HG03439 (cell line): Measurements from ENCODE around the gene TSPAN17.
"Not testable (repeated sequence)": the region's sequence is repeated elsewhere in the genome, so short reads cannot be mapped to it uniquely, and the experiment has no call there.

ENCODE experiments used
- ATAC-seq: cut with Tn5 transposase; IDR thresholded peaks from one replicate; pipeline ENCODE4 v1.9.1; 2021; ENCODE audit warnings: mild to moderate bottlenecking, moderate library complexity; ENCODE audit not compliant: unreplicated experiment

TSPAN17 gene, protein sequence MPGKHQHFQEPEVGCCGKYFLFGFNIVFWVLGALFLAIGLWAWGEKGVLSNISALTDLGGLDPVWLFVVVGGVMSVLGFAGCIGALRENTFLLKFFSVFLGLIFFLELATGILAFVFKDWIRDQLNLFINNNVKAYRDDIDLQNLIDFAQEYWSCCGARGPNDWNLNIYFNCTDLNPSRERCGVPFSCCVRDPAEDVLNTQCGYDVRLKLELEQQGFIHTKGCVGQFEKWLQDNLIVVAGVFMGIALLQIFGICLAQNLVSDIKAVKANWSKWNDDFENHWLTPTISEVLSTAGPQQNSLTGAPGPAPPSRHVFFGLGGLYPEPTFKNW

DNA sequence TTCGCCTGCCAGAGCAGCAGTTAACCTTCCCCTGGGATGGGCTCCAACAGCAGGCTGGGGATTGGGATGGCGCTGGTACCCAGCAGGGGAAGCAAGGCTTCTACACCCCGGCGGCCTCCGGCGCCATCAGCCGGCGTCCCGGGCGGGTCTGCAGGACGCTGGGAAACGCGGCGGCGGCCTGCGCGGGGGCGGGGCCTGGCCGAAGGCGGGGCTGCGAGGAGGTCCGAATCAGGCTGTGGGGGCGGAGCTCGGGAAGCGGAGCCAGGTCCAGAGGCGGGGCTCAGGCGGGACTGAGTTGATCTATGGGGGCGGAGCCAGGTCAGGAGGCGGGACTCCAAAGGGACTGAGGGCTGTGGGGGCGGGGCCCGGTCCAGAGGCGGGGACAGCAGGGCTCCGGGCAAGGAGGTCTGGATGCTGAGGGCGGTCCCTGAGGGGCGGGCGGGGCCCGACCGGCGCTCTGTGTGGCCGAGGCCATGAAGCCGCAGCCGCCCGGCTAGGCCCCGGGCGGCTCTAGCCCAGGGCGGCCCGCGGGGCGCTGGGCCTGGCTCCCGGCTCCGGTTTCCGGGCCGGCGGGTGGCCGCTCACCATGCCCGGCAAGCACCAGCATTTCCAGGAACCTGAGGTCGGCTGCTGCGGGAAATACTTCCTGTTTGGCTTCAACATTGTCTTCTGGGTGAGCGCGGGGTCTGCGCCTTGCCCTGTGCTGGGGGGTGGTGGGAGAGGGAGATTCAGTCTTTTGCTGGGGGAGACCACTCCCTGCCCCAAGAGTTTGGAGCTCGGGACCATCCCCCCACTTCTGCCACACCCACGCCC is at the start of gene TSPAN17:
Gene TSPAN17 (plus strand): TSS at position 455 of the 813 bp plus-strand sequence. CDS start 132 bp downstream, at position 587.
- ATAC-seq = peak; percentile 93

DNA sequence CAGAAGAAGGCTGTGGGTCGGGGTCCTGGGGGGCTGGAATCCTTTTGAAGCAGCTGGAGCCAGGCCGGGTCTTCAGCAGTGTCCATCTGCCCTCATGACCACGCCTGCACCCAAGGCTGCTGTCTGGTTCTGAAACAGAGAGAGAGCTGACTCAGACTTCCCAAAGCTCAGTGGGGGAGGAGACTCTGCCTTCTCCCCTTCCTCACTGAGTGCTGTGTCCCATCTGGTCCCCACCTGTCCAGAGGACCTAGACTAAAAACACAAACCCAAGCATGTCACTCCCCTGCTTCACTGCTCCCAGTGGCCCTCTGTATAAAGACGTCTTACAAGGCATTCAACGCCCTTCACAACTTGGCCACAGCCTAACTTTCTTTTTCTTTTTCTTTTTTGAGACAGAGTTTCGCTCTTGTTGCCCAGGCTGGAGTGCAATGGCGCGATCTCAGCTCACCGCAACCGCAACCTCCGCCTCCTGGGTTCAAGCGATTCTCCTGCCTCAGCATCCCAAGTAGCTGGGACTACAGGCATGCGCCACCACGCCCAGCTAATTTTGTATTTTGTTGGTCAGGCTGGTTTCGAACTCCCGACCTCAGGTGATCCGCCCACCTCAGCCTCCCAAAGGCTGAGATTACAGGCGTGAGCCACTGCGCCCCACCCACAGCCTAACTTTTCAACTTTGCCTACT is 47.4 kb upstream of the TSPAN17 start:
- ATAC-seq = not testable (repeated sequence)

DNA sequence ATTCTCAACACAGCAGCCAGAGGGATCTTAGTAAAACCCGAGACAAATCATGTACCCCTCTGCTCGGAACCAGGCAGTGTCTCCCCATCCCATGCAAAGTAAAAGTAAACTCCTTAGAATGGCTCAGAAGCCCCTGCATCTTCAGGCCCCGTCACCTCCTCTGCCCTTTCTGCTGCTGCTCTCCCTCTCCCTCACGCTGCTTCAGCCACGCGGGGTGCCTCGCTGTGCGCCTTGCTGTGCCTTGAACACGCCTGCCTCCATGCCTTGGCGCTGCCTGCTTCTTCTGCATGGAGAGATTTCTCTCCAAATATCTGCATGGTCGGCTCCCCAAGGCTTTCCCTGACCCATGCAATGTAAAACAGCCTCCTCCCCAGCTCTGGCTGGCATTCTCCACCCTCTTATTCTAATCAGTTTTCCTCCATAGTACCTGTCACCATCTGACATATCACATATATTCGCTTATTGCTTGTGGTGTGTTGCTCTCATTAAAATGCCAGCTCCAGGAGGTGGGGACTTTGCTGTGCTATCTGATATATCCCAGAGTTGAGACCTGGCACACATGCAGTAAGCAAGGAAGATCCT is 45.3 kb upstream of the TSPAN17 start:
- ATAC-seq = no peak

DNA sequence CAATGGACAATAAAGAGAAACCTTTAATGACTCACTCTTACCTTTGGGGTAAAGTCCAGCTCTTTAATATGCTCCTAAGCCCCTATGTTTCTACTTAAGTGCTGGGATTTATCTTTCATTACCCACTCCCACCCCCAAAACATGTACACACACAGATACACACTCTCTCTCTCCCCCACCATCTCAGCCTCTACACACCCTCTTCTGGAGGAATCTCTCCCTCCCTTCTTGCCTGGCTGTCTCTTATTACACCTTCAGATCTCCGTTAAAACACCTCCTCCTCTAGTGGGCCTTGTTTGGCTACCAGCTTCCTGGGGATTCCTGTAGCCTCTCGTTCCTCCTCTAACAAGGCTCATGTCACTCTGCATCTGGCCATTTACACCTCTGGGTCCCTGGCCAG is 44.2 kb upstream of the TSPAN17 start:
- no peak for ATAC-seq

DNA sequence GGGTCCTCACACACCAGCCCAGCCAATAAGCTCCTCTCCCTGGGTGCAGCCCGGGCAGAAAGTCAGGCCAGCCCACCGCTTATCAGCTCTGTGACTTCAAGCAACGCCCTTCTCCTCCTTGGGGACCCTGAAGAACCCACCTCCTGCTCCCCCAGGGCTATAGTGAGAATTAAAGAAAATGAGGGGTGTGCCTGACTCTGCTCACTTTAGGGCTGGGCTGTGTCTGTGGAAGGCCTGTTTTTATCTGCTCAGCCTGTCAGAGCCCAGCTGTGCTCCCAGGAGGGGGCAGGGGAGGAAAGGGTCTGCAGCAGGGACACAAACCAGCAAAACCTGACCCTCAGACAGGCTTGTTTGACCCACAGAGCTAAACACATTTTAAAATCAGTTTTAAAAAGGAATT is 41.3 kb upstream of the TSPAN17 start:
- no peak for ATAC-seq

DNA sequence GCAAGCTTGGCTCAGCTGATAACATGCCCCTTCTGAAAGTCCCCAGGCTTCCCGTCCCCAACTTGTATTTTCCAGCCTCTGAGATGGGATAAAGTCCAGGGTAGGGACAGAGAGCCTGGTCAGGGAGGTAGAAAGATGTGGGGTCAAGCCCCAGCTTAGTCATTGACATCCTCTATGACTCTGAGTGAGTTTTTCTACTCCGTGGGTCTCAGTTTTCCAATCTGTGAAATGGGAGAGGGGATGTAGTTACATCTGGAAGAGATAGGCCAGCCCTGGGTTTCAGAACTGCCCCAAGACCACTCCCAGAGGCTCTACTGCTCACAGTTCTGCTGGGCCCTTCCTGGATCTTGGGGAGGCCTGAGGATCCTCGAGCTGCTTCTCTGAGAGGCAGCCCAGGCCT is 40.4 kb upstream of the TSPAN17 start:
- no peak for ATAC-seq

DNA sequence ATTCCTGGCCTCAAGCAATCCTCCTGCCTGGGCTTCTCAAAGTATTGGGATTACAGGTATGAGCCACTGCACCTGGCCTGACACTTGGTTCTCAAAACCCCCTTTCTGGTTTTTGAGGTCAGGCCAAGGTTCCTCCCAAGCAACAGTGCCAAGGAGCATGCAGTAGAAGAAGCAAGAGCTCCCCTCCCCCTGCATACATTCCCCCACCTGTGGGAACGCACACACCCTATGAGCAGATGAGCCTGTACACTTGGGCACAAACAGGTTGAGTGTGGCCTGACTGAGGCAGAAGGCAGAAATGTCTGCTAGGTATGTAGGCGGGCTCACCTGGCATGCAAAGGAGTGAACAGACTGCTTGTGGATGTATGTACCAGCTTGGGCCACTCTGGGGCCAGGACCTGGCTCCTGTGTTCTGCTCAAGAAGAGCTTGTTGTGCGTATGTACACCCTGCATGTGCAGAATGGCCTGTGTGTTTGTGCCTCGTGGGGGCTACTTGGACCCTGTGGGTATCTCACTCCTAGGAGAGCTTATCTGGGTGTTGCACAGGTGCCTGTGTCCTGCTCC is 39.1 kb upstream of the TSPAN17 start:
- ATAC-seq = no peak

DNA sequence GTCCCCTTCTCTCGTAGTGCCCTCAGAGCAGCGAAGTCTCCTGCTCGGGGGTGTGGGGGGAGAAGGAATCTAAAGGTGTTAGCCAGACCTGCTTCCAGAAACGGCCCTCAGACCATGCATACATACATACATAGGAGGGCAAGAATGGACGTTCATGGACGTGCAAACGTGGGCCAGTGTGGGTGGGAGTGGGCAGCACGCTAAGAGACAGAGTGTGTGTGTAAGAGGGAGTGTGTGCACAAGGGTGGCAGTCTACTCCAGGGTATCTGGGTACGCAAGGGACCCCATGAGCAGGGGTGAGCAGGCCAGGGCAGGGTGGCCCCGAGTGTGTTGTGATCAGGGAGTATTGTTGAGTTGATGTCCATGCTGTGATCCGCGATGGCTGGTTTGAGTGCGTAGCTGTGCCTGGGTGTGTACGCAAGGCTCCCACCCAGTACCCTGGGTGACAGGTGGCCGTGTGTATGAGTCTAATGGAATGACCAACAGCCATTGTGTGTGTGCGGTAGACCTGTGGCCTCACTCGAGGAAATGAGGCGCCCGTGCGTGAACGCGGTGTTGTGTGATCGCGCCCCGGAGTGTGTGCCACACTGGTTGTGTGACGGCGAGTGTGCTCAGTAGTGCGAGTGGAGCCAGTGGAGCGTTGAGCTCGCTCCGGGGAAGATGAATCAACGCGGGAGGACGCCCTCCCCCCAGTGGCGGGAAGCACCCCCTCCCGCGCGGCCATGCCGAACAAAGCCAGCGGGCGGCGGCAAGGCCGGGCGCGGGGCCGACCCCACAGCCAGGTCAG is 38.2 kb upstream of the TSPAN17 start:
- ATAC-seq = peak; percentile 3

DNA sequence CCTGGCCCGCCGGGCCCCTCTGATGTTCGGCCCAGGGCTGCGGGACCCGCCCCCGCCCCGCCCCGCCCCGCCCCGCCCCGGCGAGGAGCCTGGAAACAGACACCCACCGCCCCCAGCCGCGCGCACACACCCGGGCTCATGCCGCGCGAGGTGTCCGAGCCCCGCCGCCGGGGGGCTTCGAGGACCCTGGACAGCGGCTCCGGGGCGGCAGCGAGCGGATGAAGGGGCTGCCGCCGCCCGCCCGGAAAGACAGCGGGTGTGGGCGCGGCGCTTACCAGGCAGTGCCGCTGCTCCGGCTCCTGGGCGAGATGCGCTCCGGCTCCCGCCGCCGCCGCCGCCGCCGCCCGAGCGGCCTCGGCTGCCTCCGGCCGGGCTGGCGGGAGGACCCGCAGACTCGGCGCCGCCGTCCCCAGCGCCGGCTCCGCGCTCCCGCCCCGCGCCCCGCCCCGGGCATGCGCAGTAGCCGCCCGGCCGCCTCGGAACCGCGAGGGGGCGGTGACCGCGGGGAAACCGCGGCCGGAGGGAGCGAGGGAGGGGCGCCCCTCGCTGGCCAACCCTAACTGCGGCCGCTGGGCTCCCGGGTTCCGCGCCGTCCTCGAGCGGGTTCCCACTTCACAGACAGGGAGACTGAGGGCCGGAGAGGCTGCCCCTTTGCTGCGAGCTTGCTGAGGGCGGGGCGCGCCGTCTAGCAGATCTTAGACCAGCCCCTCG is 37.4 kb upstream of the TSPAN17 start, which contains the start of gene GPRIN1:
Gene GPRIN1 (minus strand): TSS at position 433 of the 711 bp plus-strand sequence. CDS start 10,322 bp downstream, outside the sequence.
- peak; percentile 75 for ATAC-seq

DNA sequence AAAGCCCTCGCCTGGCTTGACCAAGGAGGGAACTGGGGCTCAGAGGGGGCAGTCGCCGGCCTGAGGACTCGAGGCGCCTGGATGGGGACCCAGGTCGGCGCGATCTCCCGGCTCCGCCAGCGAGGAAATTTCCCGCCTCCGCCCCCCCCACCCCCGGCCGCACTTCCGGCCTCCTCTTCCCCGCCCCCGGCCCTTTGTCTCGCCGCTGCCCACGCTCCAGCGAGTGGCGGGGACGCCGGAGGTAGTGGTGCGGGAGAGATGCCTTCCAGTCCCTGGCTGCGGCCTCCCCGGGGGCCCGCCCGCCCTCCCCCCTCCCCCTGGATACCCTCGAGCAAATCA is 36.9 kb upstream of the TSPAN17 start:
- no peak for ATAC-seq

DNA sequence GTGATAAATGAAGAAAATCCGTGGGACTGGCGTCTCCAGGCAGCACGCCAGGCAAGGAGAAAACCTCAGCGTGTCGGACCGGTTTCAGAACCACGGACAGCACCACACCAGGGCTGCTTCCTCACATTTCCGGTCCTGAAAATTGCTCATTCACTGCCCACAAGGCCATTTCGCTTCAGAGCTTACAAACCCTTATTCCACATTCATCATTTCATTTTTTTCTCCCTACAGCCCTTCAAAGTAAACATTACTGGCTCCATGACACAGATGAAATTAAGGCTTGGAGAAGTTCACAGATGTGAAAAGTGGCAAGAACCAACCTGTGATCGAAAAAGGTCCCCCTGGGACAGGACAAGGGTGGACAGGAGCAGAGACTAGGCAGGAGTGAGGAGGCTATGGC is 35.8 kb upstream of the TSPAN17 start:
- no peak for ATAC-seq

DNA sequence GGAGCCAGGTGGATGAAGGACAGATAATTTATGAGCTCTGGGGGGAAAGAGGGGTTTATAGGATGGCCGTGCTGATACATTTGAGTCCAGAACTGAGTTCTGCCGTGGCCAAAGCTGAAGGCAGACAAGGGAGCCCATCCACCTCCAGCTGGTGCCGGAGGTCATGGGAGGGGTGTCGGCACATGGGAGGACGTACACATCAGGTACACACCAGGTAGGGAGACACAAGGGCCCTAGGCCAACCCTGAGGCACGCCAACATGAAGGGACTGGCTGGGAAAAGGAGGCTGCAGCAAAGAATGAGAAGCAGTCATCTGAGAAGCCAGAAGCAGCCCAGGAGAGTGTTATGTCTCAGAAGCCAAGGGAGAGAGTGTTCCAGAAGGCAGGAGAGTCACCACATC is 35.3 kb upstream of the TSPAN17 start:
- ATAC-seq = no peak

DNA sequence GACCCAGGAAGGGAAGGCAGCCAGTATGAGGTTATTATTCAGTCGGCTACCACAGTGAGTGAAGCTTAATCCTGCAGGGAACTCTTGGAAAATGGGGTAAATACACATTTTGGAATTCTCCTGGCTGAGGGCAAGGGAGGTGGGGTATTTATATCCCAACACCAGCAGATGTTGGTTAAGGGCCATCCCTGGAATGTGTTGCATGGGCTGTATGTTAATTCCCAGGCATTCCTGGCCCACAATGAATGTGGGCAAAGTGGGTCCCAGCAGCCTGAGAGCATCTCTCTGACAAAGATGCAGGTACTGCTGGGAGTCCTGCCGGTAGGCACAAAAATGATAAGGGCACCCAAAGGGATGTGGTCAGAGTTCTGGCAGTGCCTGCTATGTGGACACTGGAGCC is 34.4 kb upstream of the TSPAN17 start:
- ATAC-seq = no peak

DNA sequence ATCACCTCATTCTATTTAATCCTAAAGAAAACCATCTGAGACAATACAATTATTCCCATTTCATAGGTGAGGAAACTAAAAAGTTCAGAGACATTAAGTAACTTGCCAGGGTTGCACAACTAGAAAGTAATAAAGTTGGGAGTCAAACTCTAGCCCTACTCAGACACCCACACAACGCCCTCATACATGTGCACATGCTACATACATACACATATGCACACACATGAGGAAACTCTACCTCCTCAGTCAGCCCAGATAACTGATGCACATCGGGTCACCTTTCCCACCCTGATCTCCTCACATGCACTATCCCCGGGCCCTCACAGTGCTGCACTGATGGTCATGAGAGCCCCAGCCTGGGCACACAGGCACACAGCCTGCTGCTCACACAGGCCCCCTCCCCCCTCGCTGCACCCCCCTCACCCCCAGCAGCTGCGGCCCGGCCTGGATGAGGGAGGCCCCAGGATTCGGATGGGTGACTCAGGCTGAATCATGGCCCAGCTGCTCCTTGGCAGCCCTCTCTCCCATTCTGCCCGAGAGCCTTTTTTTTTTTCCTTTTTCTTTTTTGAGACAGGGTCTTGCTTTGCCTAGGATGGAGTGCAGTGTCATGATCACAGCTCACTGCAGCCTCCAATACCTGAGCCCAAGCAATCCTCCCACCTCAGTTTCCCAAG is 32.3 kb upstream of the TSPAN17 start:
- ATAC-seq = no peak

DNA sequence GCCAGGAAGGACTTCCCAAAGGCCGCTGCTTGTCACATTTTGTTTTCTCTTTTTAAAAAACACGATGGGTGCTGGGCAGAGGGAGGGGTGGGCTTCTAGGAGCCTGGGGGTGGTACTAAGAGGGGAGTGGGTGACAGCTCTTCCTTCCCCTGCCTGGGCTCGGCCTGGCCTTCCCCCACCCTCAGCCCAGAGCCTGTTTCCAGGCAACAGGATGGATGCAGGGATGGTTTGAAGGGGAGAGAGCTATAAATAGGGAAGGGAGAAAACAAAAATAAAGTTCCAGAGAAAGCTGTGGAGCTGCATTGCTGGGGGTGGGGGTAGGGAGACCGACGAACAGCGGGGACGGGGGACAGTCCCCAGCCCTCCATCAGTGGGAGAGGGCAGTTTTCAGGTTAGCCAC is 30.8 kb upstream of the TSPAN17 start:
- ATAC-seq = no peak

DNA sequence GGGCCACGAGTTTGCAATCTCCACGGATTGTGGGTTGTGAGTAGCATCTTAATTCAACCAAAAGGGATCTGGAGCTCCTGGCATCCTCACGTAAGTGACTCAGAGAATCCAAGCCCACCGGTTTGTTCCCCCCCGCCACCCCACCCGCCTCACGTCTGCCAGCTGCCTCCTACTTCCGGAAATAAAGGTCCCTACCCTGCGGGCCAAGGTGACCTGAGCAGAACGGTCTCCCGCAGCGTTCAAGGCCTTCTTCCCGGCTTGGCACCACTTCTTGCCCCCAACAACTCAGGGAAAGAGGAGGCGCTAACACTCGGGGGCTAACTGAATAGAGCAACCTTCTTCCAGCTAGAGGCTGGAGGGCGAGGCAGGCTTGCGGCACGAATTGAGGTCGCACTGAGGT is 28.5 kb upstream of the TSPAN17 start:
- no peak for ATAC-seq

DNA sequence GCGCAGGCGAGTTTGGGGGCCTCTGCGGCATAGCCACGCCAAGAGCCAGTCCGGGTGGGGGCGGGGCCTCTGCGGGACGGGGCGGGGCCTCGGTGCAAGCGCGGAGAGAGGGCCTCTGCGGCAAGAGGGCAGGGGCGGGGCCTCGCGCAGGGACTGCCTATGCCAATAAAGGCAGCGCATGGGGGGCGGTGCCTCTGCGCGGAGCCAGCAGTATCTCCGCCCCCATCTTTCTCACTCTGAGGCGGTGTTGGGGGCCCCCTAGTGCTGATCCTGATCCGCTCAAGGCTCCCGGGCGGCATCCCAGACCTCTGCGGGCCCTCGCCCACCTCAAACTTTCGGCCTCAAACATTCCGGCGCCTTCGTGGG is 28.1 kb upstream of the TSPAN17 start:
- ATAC-seq = no peak

DNA sequence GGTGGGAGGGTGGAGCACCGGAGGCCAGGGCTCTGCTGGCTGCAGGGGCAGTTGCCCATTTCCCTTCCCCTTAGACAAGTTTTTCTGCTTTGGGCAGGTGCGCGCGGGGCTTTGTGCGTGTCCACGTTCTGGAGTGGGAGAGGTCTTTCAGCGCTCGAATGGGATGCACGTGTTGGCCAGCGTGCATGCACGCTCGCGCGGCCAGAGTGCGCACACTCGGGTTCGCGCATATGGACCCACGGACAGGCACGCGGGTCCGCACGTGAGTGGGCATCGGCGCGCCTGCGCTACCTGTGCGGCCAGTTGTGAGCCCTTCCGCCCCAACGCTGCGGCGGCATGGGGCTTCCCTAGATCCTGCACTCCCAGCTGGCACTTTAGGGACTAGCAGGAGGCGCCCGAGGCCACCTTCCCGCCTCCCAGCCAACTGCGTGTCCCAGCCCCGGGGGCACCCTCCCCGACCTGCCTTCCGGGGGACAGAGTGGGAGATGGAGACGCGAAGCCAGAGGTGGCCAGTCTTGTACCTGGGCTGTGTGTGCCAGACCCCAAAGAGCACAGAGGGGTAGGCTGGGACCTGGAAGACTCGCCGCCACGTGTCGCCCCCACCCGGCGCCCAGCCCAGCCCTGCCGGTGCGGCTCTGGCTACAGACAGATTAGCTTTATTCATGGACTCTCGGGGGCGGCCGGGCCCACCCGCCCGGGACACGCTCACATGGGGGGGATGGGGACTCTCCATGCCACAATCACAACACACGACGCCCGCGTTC is 27.5 kb upstream of the TSPAN17 start:
- no peak for ATAC-seq
